GM10266 (cell line): ENCODE measurements around the gene SFTPD.

Source experiments
- DNase-seq: peaks from one replicate; pipeline ENCODE4 v3.0.0; 2012; ENCODE audit errors: extremely low spot score
- CTCF ChIP-seq: IDR thresholded peaks from 2 replicates; pipeline ENCODE4 v1.5.1; 2012; ENCODE audit warnings: mild to moderate bottlenecking, low read depth; ENCODE audit not compliant: control insufficient read depth, insufficient read depth; ENCODE audit errors: missing control alignments

The SFTPD gene

GRCh38 chr10:79970062-79970461 lies 21.2 kb upstream of the SFTPD start:
- TF ChIP-seq CTCF, result no peak
- no peak for DNase-seq

- TF ChIP-seq CTCF, result no peak
- no peak for DNase-seq
Observed at GRCh38 chr10:79947787-79948424, 999 bp downstream of the SFTPD start.

GRCh38 chr10:79947083-79947415 lies 1.9 kb downstream of the SFTPD start:
- no peak for DNase-seq
- TF ChIP-seq CTCF, result no peak

- TF ChIP-seq CTCF, result no peak
- no peak for DNase-seq
Observed at GRCh38 chr10:79946271-79947082, 2.4 kb downstream of the SFTPD start.

GRCh38 chr10:79944428-79945395 lies 4.2 kb downstream of the SFTPD start:
- TF ChIP-seq CTCF, result no peak
- DNase-seq, result no peak

- DNase-seq, result no peak
Observed at GRCh38 chr10:79943871-79944270, 5.0 kb downstream of the SFTPD start.

More at GRCh38 chr10:79943871-79944270, 5.0 kb downstream of the SFTPD start:
- TF ChIP-seq CTCF, result no peak
